Omental fat pad (tissue), 4 donors: ENCODE data around the gene KANK2. TPM values are rescaled to one million over a fixed set of nuclear protein-coding genes. Genes with fewer than 3 reads are reported as not detected.
"Not testable (repeated sequence)": the region's sequence is repeated elsewhere in the genome, so short reads cannot be mapped to it uniquely, and the experiment has no call there.

Source experiments
- ATAC-seq: fragments of 150-250 bp; one replicate; pipeline ENCODE4 v1.9.1; 2016; ENCODE audit warnings: mild to moderate bottlenecking, moderate library complexity; ENCODE audit not compliant: low FRiP score
- DNase-seq: peaks from one replicate; pipeline ENCODE4 v3.0.0-alpha.2; 2019; ENCODE audit warnings: low spot score
- total RNA-seq, 4 donors: library from RNA; depleted of rRNA; stranded (reverse); fragments of >200 nt; gene quantifications; one replicate each; pipeline ENCODE4 v1.1.0, GENCODE V29; 2016
- TF ChIP-seq, protein P1 (sequence below), 3 donors: fragments of 450-650 bp; IDR thresholded peaks; one replicate each; pipeline ENCODE4 v1.5.1; 2016 to 2017; ENCODE audit warnings: antibody characterized with exemption in 3 of 3, mild to moderate bottlenecking in 3 of 3, moderate library complexity in 2 of 3

The KANK2 gene
- total RNA-seq, 4 donors from 2014 or later: 177 to 383 (median 325) TPM

- TF ChIP-seq, protein P1, sequence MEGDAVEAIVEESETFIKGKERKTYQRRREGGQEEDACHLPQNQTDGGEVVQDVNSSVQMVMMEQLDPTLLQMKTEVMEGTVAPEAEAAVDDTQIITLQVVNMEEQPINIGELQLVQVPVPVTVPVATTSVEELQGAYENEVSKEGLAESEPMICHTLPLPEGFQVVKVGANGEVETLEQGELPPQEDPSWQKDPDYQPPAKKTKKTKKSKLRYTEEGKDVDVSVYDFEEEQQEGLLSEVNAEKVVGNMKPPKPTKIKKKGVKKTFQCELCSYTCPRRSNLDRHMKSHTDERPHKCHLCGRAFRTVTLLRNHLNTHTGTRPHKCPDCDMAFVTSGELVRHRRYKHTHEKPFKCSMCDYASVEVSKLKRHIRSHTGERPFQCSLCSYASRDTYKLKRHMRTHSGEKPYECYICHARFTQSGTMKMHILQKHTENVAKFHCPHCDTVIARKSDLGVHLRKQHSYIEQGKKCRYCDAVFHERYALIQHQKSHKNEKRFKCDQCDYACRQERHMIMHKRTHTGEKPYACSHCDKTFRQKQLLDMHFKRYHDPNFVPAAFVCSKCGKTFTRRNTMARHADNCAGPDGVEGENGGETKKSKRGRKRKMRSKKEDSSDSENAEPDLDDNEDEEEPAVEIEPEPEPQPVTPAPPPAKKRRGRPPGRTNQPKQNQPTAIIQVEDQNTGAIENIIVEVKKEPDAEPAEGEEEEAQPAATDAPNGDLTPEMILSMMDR (IDR thresholded peaks at IDR 0.05): peak in 1 of 3 donors; percentile 9
- DNase-seq (peak; percentile 87), ATAC-seq (no peak)
Measured at GRCh38 chr19:11125994-11126685, 71.2 kb downstream of the KANK2 start.

GRCh38 chr19:11124157-11124556 lies 73.2 kb downstream of the KANK2 start:
- DNase-seq, ATAC-seq: not testable (repeated sequence)

GRCh38 chr19:11123114-11123513 lies 74.2 kb downstream of the KANK2 start:
- ATAC-seq (no peak), DNase-seq (no peak)
- TF ChIP-seq, protein P1 (IDR thresholded peaks at IDR 0.05): no peak

GRCh38 chr19:11121963-11122362 lies 75.4 kb downstream of the KANK2 start:
- not testable (repeated sequence) for ATAC-seq, DNase-seq

GRCh38 chr19:11116507-11116906 lies 80.8 kb downstream of the KANK2 start:
- no peak for ATAC-seq
- TF ChIP-seq, protein P1 (IDR thresholded peaks at IDR 0.05): no peak
- DNase-seq: no peak

DNA sequence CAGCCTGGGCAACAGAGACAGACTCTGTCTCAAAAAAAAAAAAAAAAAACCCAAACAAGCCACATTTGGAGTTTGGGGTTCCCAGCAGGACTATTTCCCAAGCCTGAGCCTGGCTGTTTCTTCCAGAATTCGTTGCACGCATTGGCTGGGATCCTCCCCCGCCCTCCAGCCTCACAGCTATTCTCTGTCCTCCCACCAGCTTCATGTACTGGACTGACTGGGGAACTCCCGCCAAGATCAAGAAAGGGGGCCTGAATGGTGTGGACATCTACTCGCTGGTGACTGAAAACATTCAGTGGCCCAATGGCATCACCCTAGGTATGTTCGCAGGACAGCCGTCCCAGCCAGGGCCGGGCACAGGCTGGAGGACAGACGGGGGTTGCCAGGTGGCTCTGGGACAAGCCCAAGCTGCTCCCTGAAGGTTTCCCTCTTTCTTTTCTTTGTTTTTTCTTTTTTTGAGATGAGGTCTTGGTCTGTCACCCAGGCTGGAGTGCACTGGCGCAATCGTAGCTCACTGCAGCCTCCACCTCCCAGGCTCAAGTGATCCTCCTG lies 81.4 kb downstream of the KANK2 start:
- TF ChIP-seq, protein P1 (IDR thresholded peaks at IDR 0.05): no peak
- ATAC-seq: peak; percentile 34

GRCh38 chr19:11115042-11115441 lies 82.3 kb downstream of the KANK2 start:
- ATAC-seq (no peak), DNase-seq (no peak)
- TF ChIP-seq, protein P1 (IDR thresholded peaks at IDR 0.05): no peak

More for the DNA sequence above, 81.4 kb downstream of the KANK2 start:
- no peak for DNase-seq

Other genes starting within 250 kb of the KANK2 start
- gene SMARCA4, start 236.5 kb downstream of the KANK2 start, total RNA-seq: 10 to 100 TPM; 42.4 to 89.9 (median 57.8) TPM
- 100 to 1,000 TPM in 2 of 4 donors, 10 to 100 TPM in 2; 21.2 to 397 (median 114) TPM for gene LDLR, start 108.1 kb downstream of the KANK2 start, total RNA-seq
- 1 to 10 TPM; 1.2 to 2.8 (median 1.5) TPM for gene SPC24, start 41.8 kb downstream of the KANK2 start, total RNA-seq
- 1 to 10 TPM; 1.2 to 4.7 (median 2.9) TPM for gene ANGPTL8, start 42.1 kb upstream of the KANK2 start, total RNA-seq
- 100 to 1,000 TPM in 1 of 4 donors, 10 to 100 TPM in 3; 17.1 to 109 (median 41.4) TPM for gene DOCK6, start 65.0 kb upstream of the KANK2 start, total RNA-seq
- not detected for gene TSPAN16, start 98.6 kb upstream of the KANK2 start, total RNA-seq
- 10 to 100 TPM in 3 of 4 donors, 1 to 10 TPM in 1; 8.6 to 33.3 (median 16.8) TPM for gene RAB3D, start 142.1 kb upstream of the KANK2 start, total RNA-seq
- gene TMEM205, start 148.7 kb upstream of the KANK2 start, total RNA-seq: 100 to 1,000 TPM; 144 to 252 (median 185) TPM
- gene CCDC159, start 149.0 kb upstream of the KANK2 start, total RNA-seq: 10 to 100 TPM; 12.0 to 22.4 (median 16.6) TPM
- gene PLPPR2, start 157.9 kb upstream of the KANK2 start, total RNA-seq: 10 to 100 TPM in 3 of 4 donors, 1 to 10 TPM in 1; 10.0 to 30.6 (median 13.9) TPM
- gene SWSAP1, start 177.1 kb upstream of the KANK2 start, total RNA-seq: 1 to 10 TPM in 3 of 4 donors, under 1 TPM in 1; 0.48 to 3.8 (median 1.6) TPM
- 10 to 100 TPM in 1 of 4 donors, 1 to 10 TPM in 3; 3.8 to 13.7 (median 6.3) TPM for gene EPOR, start 186.8 kb upstream of the KANK2 start, total RNA-seq
- gene RGL3, start 221.8 kb upstream of the KANK2 start, total RNA-seq: 10 to 100 TPM in 1 of 4 donors, 1 to 10 TPM in 3; 5.9 to 22.9 (median 7.3) TPM
- gene ODAD3, start 237.6 kb upstream of the KANK2 start, total RNA-seq: under 1 TPM in 1 of 4 donors, not detected in 3; 0.46 TPM
- 100 to 1,000 TPM in 1 of 4 donors, 10 to 100 TPM in 3; 65.6 to 101 (median 87.6) TPM for gene PRKCSH, start 238.1 kb upstream of the KANK2 start, total RNA-seq